Fibroblast of the aortic adventitia (primary cell): ENCODE results near the gene UNC119. TPM values are rescaled to one million over a fixed set of nuclear protein-coding genes. Genes with fewer than 3 reads are reported as not detected.

Source experiments
- DNase-seq: peaks from one replicate; pipeline ENCODE4 v3.0.0-alpha.2; 2010; ENCODE audit warnings: low read depth
- H3K4me3 ChIP-seq: 2 replicates; pipeline ENCODE4 v1.5.1; 2011; ENCODE audit warnings: low read depth, mild to moderate bottlenecking, control low read depth, low read length, moderate library complexity
- total RNA-seq: library from RNA; depleted of rRNA; stranded (reverse); fragments of >200 nt; gene quantifications from 2 replicates; pipeline ENCODE4 v1.2.3, GENCODE V29; 2012; ENCODE audit warnings: low replicate concordance
- TF ChIP-seq, protein P1 (sequence below): IDR thresholded peaks from 2 replicates; pipeline ENCODE4 v1.5.1; 2011; ENCODE audit warnings: mild to moderate bottlenecking, low read length, control low read depth, inconsistent platforms; ENCODE audit not compliant: insufficient read depth

UNC119 gene
- total RNA-seq, 1 donor, result 12.2 TPM

DNA sequence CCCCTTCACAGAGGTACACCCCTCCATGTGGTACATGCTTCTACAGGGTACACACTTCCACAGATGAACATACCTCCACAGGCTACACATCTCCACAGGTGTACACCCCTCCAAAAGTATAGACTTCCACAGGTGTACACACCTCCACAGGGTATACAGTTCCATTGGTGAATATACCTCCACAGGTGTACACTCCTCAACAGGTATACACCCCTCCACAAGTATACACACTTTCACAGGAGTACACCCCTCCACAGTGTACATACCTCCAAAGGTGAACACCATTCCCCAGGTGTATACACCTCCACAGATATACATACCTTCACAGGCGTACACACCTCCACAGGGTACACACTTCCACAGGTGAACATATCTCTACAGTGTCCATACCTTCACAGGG, 36.9 kb downstream of the UNC119 start:
- no peak for DNase-seq
- no peak overlapping the region for H3K4me3 ChIP-seq
- TF ChIP-seq, protein P1, sequence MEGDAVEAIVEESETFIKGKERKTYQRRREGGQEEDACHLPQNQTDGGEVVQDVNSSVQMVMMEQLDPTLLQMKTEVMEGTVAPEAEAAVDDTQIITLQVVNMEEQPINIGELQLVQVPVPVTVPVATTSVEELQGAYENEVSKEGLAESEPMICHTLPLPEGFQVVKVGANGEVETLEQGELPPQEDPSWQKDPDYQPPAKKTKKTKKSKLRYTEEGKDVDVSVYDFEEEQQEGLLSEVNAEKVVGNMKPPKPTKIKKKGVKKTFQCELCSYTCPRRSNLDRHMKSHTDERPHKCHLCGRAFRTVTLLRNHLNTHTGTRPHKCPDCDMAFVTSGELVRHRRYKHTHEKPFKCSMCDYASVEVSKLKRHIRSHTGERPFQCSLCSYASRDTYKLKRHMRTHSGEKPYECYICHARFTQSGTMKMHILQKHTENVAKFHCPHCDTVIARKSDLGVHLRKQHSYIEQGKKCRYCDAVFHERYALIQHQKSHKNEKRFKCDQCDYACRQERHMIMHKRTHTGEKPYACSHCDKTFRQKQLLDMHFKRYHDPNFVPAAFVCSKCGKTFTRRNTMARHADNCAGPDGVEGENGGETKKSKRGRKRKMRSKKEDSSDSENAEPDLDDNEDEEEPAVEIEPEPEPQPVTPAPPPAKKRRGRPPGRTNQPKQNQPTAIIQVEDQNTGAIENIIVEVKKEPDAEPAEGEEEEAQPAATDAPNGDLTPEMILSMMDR, result no peak

DNA sequence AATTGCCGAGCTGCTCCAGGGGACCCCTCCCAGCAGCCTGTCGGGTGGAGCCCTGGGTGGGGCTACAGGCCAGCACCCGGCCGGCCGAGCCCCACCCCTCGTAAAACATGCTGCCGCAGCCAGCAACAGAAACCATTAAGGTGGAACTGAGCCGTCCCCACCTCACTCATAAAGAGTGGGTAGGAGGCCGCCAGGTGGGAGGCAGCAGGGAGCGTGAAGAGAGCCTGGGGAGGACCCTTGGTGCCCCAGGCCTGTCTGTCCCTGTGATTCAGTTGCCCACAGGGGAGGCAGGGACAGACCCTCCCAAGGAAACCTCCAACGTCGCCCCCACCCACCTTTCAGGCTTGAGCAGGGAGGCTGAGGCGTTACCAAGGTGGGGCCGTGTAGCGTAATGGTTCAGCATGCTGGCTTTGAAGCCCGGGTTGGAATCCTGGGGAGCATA, 37.8 kb downstream of the UNC119 start:
- TF ChIP-seq, protein P1, result no peak

DNA sequence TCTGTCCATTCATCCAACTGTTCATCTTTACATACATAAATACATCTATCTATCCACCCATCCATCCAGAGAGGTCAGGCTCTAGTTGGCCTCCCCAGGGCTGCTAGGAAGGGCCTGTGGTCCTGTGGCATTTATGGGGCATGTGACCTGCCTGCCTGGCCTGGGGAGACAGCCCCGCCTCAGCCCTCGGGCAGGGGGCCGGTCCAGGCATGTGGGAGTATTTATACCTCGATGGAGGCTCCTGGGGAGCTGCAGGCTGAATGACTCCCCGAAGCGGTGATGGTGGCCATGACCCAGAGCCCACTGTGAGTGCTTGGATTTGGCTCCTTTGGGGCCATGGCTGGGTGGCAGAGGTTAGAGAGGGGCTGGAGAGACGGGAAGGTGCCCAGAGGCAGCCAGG, 38.9 kb downstream of the UNC119 start:
- no peak for DNase-seq
- H3K4me3 ChIP-seq, result no peak overlapping the region
- TF ChIP-seq, protein P1, result no peak

More for the DNA sequence above, 37.8 kb downstream of the UNC119 start:
- no peak for DNase-seq
- H3K4me3 ChIP-seq, result no peak overlapping the region

DNA sequence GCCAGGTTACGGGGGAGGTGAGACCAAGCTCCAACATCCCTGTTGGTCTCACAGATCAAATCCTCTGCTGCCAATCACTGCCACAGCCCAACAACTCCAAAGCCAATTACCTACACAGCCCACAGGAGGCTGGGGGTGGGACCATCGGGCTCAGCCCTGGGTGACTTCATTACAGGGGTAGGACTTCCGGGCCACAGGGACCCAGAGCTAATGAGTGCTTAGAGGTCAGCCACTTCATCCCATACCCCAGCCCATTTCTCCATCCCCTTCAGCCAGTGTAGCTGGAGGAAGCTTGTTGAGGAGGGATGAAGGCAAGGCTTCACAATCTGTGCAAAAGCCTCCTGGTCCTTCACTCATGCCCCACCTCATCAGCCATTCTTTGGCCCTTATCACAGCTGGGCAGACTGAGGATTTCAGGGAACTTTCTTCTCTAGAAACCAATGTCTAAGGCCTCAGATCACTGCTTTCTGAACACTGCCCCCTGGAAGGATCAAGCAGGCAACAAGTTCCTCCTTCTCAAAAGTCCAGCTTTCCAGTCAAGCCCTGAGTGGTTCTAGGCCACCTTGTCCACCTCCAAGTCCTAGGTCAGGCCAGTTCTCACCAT, 40.5 kb downstream of the UNC119 start:
- TF ChIP-seq, protein P1, result no peak
- no peak overlapping the region for H3K4me3 ChIP-seq
- DNase-seq, result no peak

DNA sequence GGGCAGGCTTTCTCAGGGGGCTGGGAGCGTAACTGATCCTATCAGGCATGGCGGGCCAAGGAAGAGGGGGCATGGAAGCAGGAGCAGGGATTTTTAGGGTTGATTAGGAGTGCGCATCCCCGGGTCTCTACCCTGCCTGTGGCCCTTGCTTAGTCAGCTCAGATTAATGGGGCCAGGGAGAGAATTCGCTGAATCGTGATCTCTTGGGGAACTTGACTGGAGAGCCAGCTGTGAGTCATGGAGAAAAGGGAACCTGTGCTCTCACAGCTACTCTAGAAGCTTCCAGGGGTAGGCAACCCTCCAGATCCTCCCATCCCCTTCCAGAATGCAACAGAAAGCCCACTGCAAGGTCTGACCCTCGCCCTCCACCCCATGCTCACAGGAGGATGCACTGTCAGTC, 42.6 kb downstream of the UNC119 start:
- H3K4me3 ChIP-seq, result no peak overlapping the region
- TF ChIP-seq, protein P1, result no peak
- DNase-seq, result no peak

DNA sequence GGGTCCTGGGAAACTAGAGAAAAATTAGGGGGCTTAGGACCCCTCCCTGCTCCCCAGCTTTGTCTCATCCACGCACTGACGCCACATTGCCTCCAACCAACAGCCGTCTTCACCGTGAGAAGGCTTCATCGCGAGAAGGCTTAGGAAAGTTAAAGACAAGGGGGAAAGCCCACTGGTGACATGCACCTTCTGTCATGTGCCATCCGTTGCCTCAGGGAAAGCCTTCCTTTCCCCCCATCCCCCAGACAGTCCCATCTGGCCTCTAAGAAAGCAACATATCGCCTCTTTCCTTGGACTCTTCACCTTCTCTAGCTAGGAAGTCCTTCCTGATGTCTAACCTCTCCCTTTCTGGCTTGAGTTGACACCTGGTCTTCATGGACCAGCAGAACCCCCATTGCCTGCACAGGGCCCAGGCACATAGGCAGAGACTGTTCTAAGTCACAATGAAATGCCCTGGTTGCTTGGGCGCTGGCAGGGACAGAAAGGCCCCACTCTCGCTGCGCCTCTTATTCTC, 44.2 kb downstream of the UNC119 start:
- TF ChIP-seq, protein P1, result no peak
- DNase-seq, result no peak
- H3K4me3 ChIP-seq, result no peak overlapping the region
